IPS-20b (cell line): ENCODE measurements around the gene CR1L.
A peak's percentile ranks its signal among the peaks of the same experiment; 100 is the strongest.
"Not testable (repeated sequence)": the region's sequence is repeated elsewhere in the genome, so short reads cannot be mapped to it uniquely, and the experiment has no call there.

Experiments
- H3K27ac ChIP-seq: one replicate; pipeline ENCODE4 v1.5.1; 2013; ENCODE audit warnings: low read length
- H3K27me3 ChIP-seq: 2 replicates; pipeline ENCODE4 v1.6.1; 2013; ENCODE audit warnings: mild to moderate bottlenecking, low read length, inconsistent platforms; ENCODE audit not compliant: insufficient read depth
- H3K36me3 ChIP-seq: 2 replicates; pipeline ENCODE4 v1.6.1; 2013; ENCODE audit warnings: low read depth, mild to moderate bottlenecking, inconsistent platforms, low read length, moderate library complexity; ENCODE audit not compliant: insufficient read depth
- H3K4me1 ChIP-seq: 2 replicates; pipeline ENCODE4 v1.6.1; 2013; ENCODE audit warnings: mild to moderate bottlenecking, control low read depth, inconsistent platforms, low read length, moderate library complexity; ENCODE audit not compliant: insufficient read depth
- H3K4me3 ChIP-seq: 2 replicates; pipeline ENCODE4 v1.5.1; 2013; ENCODE audit warnings: mild to moderate bottlenecking, low read length, inconsistent platforms
- H3K9ac ChIP-seq: 2 replicates; pipeline ENCODE4 v1.6.1; 2013; ENCODE audit warnings: low read depth, mild to moderate bottlenecking, inconsistent platforms, low read length, moderate library complexity
- H3K9me3 ChIP-seq: 2 replicates; pipeline ENCODE4 v1.6.1; 2013; ENCODE audit warnings: mild to moderate bottlenecking, low read depth, low read length, inconsistent platforms; ENCODE audit not compliant: insufficient read depth

The CR1L gene

DNA sequence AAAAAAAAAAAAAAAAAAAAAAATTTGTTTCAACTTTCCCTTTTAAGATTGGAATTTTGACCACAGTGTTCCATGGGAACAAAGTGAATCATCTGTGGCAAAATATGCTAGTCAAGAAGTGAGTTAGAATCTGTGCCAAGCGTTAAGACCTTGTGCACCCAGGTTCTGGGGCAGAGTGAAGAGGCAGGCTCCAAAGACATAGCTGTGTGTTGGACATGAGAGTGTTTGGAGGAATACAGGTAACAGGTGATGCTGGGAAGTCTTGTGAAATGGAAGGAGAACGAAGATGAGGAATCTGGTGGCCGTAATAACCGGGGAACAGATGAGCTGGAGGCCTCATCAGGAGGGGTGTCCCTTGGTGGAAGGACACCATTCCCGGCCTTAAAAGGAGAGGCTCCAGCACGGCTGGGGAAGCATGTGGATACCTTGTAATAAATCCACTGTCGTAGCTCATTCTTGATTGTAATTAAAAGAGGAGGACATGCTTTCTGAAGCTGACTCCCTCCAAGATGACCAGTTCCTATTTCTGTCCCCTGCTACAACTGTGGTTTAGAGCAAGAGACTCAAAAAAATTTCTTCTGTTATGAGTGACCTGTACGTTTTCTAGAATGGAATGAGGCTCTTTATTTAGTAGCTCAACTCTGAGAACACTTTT lies 92.7 kb downstream of the CR1L start:
- not testable (repeated sequence) for H3K9ac ChIP-seq, H3K4me3 ChIP-seq, H3K27ac ChIP-seq

GRCh38 chr1:207738158-207738659 lies 93.3 kb downstream of the CR1L start:
- H3K9ac ChIP-seq, H3K36me3 ChIP-seq, H3K27me3 ChIP-seq, H3K4me1 ChIP-seq, H3K9me3 ChIP-seq, H3K27ac ChIP-seq, H3K4me3 ChIP-seq: not testable (repeated sequence)

More for the DNA sequence above, 92.7 kb downstream of the CR1L start:
- not testable (repeated sequence) for H3K9me3 ChIP-seq, H3K36me3 ChIP-seq, H3K27me3 ChIP-seq, H3K4me1 ChIP-seq

DNA sequence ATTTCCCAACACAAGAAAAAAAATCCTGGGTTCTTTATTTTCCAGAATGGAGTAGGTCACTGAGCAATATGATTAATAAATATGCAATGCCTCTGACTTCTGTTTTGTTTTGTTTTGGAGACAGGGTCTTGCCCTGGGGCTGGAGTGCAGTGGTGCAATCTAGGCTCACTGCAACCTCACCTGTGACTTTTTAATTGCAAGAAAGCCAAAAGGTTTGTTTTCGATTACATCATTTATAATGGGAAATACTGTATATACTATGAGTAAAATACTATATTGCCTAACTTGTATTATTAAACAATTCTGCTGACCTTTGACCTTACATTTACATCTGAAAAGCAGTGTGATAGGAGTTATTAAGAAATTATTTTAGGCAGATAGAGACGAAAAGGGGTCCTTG lies 95.3 kb downstream of the CR1L start:
- Histone ChIP-seq H3K27ac (no peak overlapping the region), H3K9ac (no peak overlapping the region), H3K27me3 (no peaks in the 10 kb centered on the region), H3K9me3 (no peaks in the 10 kb centered on the region), H3K36me3 (no peaks in the 10 kb centered on the region), H3K4me3 (no peak overlapping the region), H3K4me1 (no peaks in the 10 kb centered on the region)

DNA sequence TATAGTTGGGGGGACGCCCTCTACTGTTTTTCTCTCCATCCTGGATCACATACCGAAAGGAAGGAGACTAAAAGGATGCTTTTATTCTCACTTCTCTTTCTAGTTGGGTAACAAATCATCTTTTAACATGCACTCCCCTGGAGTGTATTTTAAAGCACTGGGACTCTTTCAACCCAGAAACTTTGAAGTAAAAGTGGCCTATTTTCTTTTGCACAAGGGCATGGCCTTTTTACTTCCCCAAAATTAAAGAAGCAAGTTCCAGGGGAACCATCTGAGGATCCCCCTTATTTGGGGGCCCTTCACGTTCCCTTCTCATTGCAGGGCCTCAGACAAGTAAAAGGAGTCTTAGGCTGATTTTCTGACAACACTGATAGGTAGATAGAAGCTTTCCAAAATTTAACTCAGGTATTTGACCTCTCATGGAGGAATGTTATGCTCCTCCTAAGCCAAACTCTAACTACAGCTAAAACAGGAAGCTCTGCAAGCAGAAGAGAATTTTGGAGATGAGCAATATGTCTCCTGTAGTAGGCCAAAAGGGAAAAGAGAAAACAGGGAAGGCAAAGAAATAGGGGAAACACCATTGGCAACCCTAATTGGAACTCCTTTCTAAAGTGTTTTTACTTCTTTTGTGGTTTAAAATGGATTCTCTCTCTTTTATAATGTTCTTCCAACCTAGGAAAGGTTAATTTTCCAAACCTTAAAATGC lies 98.1 kb downstream of the CR1L start:
- H3K27ac ChIP-seq, result no peak overlapping the region
- no peaks in the 10 kb centered on the region for H3K9me3 ChIP-seq
- H3K27me3 ChIP-seq, result no peaks in the 10 kb centered on the region
- no peak overlapping the region for H3K9ac ChIP-seq
- H3K4me1 ChIP-seq, result no peaks in the 10 kb centered on the region; the same call in 1 of the 2 replicates
- H3K4me3 ChIP-seq, result no peak overlapping the region
- no peaks in the 10 kb centered on the region for H3K36me3 ChIP-seq

DNA sequence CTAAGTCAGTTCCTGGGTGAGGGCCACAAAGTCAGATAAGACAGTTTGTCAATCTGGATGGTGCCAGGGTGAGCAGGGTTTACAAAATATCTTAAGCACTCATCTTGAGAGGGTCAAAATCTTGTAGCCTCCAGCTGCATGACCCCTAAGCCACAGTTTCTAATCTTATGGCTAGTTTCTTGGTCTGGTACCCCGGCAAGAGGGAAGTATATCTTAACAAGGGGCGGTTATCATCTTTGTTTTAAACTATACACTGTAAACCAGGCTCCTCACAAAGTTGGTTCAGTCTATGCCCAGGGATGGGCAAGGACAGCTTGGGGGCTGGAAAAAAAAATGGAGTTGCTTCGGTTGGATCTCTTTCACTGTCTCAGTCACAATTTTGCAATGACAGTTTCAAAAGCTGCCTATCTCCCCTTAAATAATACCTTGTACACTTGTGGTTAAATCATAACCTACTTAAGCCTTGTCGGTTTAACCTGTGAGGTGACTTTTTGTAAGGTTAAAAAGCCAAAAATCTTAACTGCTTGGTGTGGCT lies 99.1 kb downstream of the CR1L start:
- Histone ChIP-seq H3K4me1 (peaks cover 8% of the 10 kb centered on the region; the same call in 1 of the 2 replicates), H3K36me3 (no peaks in the 10 kb centered on the region), H3K4me3 (no peak overlapping the region), H3K27me3 (no peaks in the 10 kb centered on the region), H3K9ac (no peak overlapping the region), H3K27ac (no peak overlapping the region), H3K9me3 (no peaks in the 10 kb centered on the region)

GRCh38 chr1:207745285-207745684 lies 100.4 kb downstream of the CR1L start:
- peaks cover 12% of the 10 kb centered on the region; the same call in 1 of the 2 replicates for H3K4me1 ChIP-seq

GRCh38 chr1:207745839-207746767 lies 101.2 kb downstream of the CR1L start:
- Histone ChIP-seq H3K4me3 (no peak overlapping the region), H3K9ac (no peak overlapping the region), H3K27me3 (no peaks in the 10 kb centered on the region), H3K36me3 (no peaks in the 10 kb centered on the region), H3K9me3 (no peaks in the 10 kb centered on the region), H3K27ac (no peak overlapping the region), H3K4me1 (peaks cover 12% of the 10 kb centered on the region; the same call in 1 of the 2 replicates)

More at GRCh38 chr1:207745285-207745684, 100.4 kb downstream of the CR1L start:
- Histone ChIP-seq H3K9ac (no peak overlapping the region), H3K9me3 (no peaks in the 10 kb centered on the region), H3K36me3 (no peaks in the 10 kb centered on the region), H3K27ac (no peak overlapping the region), H3K4me3 (no peak overlapping the region), H3K27me3 (no peaks in the 10 kb centered on the region)

DNA sequence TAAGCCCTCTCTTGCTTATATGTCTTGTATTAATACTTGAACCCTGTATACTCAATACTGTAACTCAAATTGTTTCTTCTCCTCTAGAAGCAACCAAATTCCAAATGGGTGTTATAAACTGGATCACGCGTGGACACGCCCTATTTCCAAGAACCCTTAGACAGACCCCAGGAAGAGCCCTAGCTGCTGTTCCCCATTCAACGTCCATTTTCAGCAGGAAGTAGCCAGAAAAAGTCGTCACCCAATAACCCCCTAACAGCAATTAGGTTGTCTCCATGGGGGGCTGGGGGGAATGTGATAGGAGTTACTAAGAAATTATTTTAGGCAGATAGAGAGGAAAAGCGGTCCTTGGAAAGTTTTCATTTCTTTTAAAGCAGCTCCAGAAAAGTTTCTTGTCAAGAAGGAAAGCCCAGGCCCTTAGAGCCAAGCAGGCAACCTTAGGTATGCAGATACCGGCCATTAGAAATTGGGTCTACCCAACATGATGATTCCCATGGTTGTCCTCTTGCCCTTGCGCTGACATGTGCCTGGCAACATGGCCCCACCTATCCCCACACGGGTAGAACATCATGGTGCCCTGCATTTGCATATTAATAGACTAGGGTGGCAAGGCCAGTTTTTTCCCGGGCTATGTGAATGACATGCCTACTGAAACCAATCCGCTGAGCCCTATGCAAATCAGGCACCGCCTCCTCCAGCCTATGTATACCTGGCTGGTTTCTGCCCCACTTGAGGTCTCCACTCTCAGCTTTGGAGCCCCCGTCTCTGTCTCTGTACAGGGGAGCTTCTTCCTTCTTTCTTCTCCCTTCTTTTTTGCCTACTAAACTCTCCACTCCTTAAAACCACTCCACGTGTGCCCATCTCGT lies 102.9 kb downstream of the CR1L start:
- Histone ChIP-seq H3K9ac (no peak overlapping the region), H3K36me3 (no peaks in the 10 kb centered on the region), H3K4me3 (no peak overlapping the region), H3K27ac (no peak overlapping the region), H3K27me3 (no peaks in the 10 kb centered on the region), H3K4me1 (peaks cover 12% of the 10 kb centered on the region; the same call in 1 of the 2 replicates), H3K9me3 (no peaks in the 10 kb centered on the region)

GRCh38 chr1:207748737-207749528 lies 104.0 kb downstream of the CR1L start:
- H3K27me3 ChIP-seq, result no peaks in the 10 kb centered on the region
- no peaks in the 10 kb centered on the region for H3K9me3 ChIP-seq
- no peak overlapping the region for H3K9ac ChIP-seq
- no peaks in the 10 kb centered on the region for H3K36me3 ChIP-seq
- peaks cover 16% of the 10 kb centered on the region; the same call in 1 of the 2 replicates for H3K4me1 ChIP-seq
- no peak overlapping the region for H3K27ac ChIP-seq
- H3K4me3 ChIP-seq, result no peak overlapping the region

DNA sequence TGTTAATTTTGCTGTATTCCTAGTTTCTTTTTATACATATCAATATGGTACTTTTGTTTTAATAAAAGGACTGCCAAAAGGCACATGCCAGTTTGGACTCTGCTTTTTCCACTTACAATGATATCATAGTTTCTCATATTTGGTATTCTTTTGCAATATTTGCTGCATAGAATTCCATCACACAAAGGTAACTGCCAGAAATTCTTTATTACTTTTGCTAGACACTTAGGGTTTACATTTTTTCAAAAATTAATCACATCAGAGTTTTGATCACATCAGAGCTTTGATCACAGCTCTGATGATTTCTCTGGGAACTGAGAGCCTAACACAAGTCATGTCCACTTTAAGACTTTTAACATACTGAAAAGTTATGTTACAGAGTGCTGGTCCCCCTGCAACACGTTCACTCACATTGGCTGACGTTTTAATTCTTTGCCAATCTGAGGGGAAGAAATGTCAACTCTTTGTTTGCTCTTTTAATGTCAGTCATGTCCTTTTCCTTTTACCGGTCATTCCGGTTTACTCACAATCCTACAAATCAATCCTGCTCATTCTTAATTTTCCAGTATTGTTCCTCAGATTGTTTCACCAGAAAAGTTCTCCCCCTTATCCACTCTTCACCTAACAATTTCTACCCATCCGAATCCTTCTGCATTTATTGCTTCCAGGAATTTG lies 105.8 kb downstream of the CR1L start:
- Histone ChIP-seq H3K36me3 (no peaks in the 10 kb centered on the region), H3K9ac (peak overlapping the region; percentile 83; the same call in 1 of the 2 replicates), H3K4me1 (peaks cover 28% of the 10 kb centered on the region), H3K27me3 (no peaks in the 10 kb centered on the region), H3K27ac (no peak overlapping the region), H3K9me3 (no peaks in the 10 kb centered on the region), H3K4me3 (peak overlapping the region; percentile 97)
